PC-9 (cell line): Measurements from ENCODE around the gene MAP2K5. TPM values are rescaled to one million over a fixed set of nuclear protein-coding genes. Genes with fewer than 3 reads are reported as not detected.

Experiments
- BruUV-seq: library from RNA; stranded (reverse); fragments of 400-500 nt; replicated peaks from 2 replicates; lab custom pipeline; 2021; lab: Mats Ljungman, UMichigan
- CTCF ChIA-PET: fragments of 300-600 bp; sonication (Branson Sonifier 250); formaldehyde crosslinking; loops from one replicate; lab custom pipeline; 2022; ENCODE audit warnings: antibody characterized with exemption; lab: Charles Lee
- POLR2A ChIA-PET: fragments of 300-600 bp; sonication (Branson Sonifier 250); formaldehyde crosslinking; loops from one replicate; lab custom pipeline; 2022; ENCODE audit warnings: antibody characterized with exemption; ENCODE audit not compliant: unreplicated experiment; lab: Charles Lee
- DNase-seq, 2 experiments: peaks; one replicate each; pipeline versions ENCODE4 v3.0.0 to v3.0.0-alpha.2; 2015 to 2022; ENCODE audit warnings: mixed read lengths in 1 of 2
- H2AFZ ChIP-seq: fragments of 200-600 bp; sonication (generic); 2 replicates; pipeline ENCODE4 v1.8.1; 2017; ENCODE audit warnings: antibody characterized with exemption
- H3F3A ChIP-seq: fragments of 200-600 bp; sonication (generic); 2 replicates; pipeline ENCODE4 v1.8.1; 2017; ENCODE audit warnings: antibody characterized with exemption, mild to moderate bottlenecking, low read depth; ENCODE audit not compliant: insufficient read depth
- H3K27ac ChIP-seq: fragments of 200-600 bp; sonication (generic); 2 replicates; pipeline ENCODE4 v1.6.1; 2016; ENCODE audit warnings: mixed run types
- H3K27me3 ChIP-seq: fragments of 200-600 bp; sonication (generic); 2 replicates; pipeline ENCODE4 v1.6.1; 2016; ENCODE audit warnings: low read depth, mixed run types; ENCODE audit not compliant: insufficient read depth
- H3K36me3 ChIP-seq: fragments of 200-600 bp; sonication (generic); 2 replicates; pipeline ENCODE4 v1.6.1; 2016; ENCODE audit warnings: low read depth, mixed run types
- H3K4me1 ChIP-seq: fragments of 200-600 bp; sonication (generic); replicated peaks from 2 replicates; pipeline ENCODE4 v1.6.1; 2016; ENCODE audit warnings: mixed run types; ENCODE audit not compliant: insufficient read depth
- H3K4me2 ChIP-seq: fragments of 200-600 bp; sonication (generic); 2 replicates; pipeline ENCODE4 v1.6.1; 2017; ENCODE audit warnings: mixed run types
- H3K4me3 ChIP-seq: fragments of 200-600 bp; sonication (generic); 2 replicates; pipeline ENCODE4 v1.6.1; 2016; ENCODE audit warnings: mixed run types
- H3K79me2 ChIP-seq: fragments of 200-600 bp; sonication (generic); 2 replicates; pipeline ENCODE4 v1.6.1; 2017; ENCODE audit warnings: low read depth, mixed run types
- H3K9me2 ChIP-seq: fragments of 200-600 bp; sonication (generic); 2 replicates; pipeline ENCODE4 v1.8.1; 2017; ENCODE audit warnings: mild to moderate bottlenecking; ENCODE audit not compliant: insufficient read depth
- H3K9me3 ChIP-seq: fragments of 200-600 bp; sonication (generic); 2 replicates; pipeline ENCODE4 v1.8.1; 2016; ENCODE audit warnings: low read depth; ENCODE audit not compliant: insufficient read depth
- H4K20me1 ChIP-seq: fragments of 200-600 bp; sonication (generic); 2 replicates; pipeline ENCODE4 v1.8.1; 2017; ENCODE audit not compliant: insufficient read depth
- CTCF ChIP-seq: fragments of 200-600 bp; sonication (generic); conservative IDR thresholded peaks from 2 replicates; pipeline ENCODE4 v1.6.1; 2017; ENCODE audit warnings: mixed run types, antibody characterized with exemption, mild to moderate bottlenecking, moderate library complexity
- EZH2 ChIP-seq: fragments of 200-600 bp; sonication (generic); IDR thresholded peaks from 2 replicates; pipeline ENCODE4 v1.8.0; 2017; ENCODE audit warnings: antibody characterized with exemption, low read depth
- intact Hi-C: fragments of 100-400 bp; cut with micrococcal nuclease; formaldehyde crosslinking; loops from one replicate; pipeline ENCODE4 v1.10.0; 2022; ENCODE audit not compliant: unreplicated experiment
- total RNA-seq: library from RNA; stranded (reverse); gene quantifications from 2 replicates; pipeline ENCODE4 v1.2.3, GENCODE V29; 2021

MAP2K5 gene
- total RNA-seq, 1 experiment from 2014 or later = 26.9 TPM

- no peak for DNase-seq
- no peaks in the 10 kb centered on the region for H3K9me2 ChIP-seq
- no TSS peak for BruUV-seq
- intact Hi-C loops = no loop called here
- CTCF ChIA-PET = no interaction called here
- no peaks in the 10 kb centered on the region for H3F3A ChIP-seq
- no peaks in the 10 kb centered on the region for H4K20me1 ChIP-seq
- TF ChIP-seq CTCF (no peak), EZH2 (no peak)
- POLR2A ChIA-PET = no interaction called here
- H3K79me2 ChIP-seq = no peaks in the 10 kb centered on the region
- H3K9me3 ChIP-seq = no peaks in the 10 kb centered on the region
- no peak overlapping the region for H2AFZ ChIP-seq
- H3K4me1 ChIP-seq = no peaks in the 10 kb centered on the region
- H3K4me2 ChIP-seq = no peak overlapping the region
- H3K27me3 ChIP-seq = no peaks in the 10 kb centered on the region
- H3K27ac ChIP-seq = no peak overlapping the region
- H3K36me3 ChIP-seq = no peaks in the 10 kb centered on the region
- H3K4me3 ChIP-seq = no peak overlapping the region
Measured at GRCh38 chr15:67818464-67818863, 276.0 kb downstream of the MAP2K5 start.

- no peaks in the 10 kb centered on the region for H3F3A ChIP-seq
- H3K9me2 ChIP-seq = no peaks in the 10 kb centered on the region
- POLR2A ChIA-PET = no interaction called here
- DNase-seq = no peak
- H3K36me3 ChIP-seq = no peaks in the 10 kb centered on the region
- no peak overlapping the region for H3K4me3 ChIP-seq
- no peak overlapping the region for H3K4me2 ChIP-seq
- CTCF ChIA-PET = no interaction called here
- H3K79me2 ChIP-seq = no peaks in the 10 kb centered on the region
- no peaks in the 10 kb centered on the region for H3K9me3 ChIP-seq
- no peak overlapping the region for H3K27ac ChIP-seq
- intact Hi-C loops = no loop called here
- H2AFZ ChIP-seq = no peak overlapping the region
- H4K20me1 ChIP-seq = no peaks in the 10 kb centered on the region
- no peaks in the 10 kb centered on the region for H3K27me3 ChIP-seq
- BruUV-seq = no TSS peak
- TF ChIP-seq EZH2 (no peak), CTCF (no peak)
- H3K4me1 ChIP-seq = no peaks in the 10 kb centered on the region
Measured at GRCh38 chr15:67819636-67820035, 277.1 kb downstream of the MAP2K5 start.

- Histone ChIP-seq H3K4me2 (no peak overlapping the region), H3K4me3 (no peak overlapping the region), H3K4me1 (no peaks in the 10 kb centered on the region), H4K20me1 (no peaks in the 10 kb centered on the region), H3K9me2 (no peaks in the 10 kb centered on the region), H3K36me3 (no peaks in the 10 kb centered on the region), H3K27me3 (no peaks in the 10 kb centered on the region), H3F3A (no peaks in the 10 kb centered on the region), H3K9me3 (no peaks in the 10 kb centered on the region), H3K27ac (no peak overlapping the region), H3K79me2 (no peaks in the 10 kb centered on the region), H2AFZ (no peak overlapping the region)
- intact Hi-C loops = no loop called here
- BruUV-seq = no TSS peak
- TF ChIP-seq EZH2 = no peak
- TF ChIP-seq CTCF = no peak
- DNase-seq = no peak
- ChIA-PET CTCF (no interaction called here), POLR2A (interaction anchor here (0.6 kb wide), 1 partner anchor 335 kb away, joined by 14 read pairs; no protein-coding TSS in a partner anchor)
Measured at GRCh38 chr15:67820122-67820991, 277.9 kb downstream of the MAP2K5 start.
